Effector memory CD4-positive, alpha-beta T cell (primary cell): ENCODE results near the gene MICALL2.

Source experiments
- DNase-seq, 3 donors: peaks; one replicate each; pipeline ENCODE4 v3.0.0-alpha.2; 2020
- H3K27ac ChIP-seq: 2 replicates; pipeline ENCODE4 v1.7.0; 2013; ENCODE audit warnings: mild to moderate bottlenecking, low read length, moderate library complexity; ENCODE audit not compliant: insufficient read depth, poor library complexity, severe bottlenecking
- H3K27me3 ChIP-seq: replicated peaks from 2 replicates; pipeline ENCODE4 v1.7.0; 2013; ENCODE audit warnings: mild to moderate bottlenecking, low read length; ENCODE audit not compliant: insufficient read depth, control insufficient read depth, poor library complexity, severe bottlenecking
- H3K36me3 ChIP-seq: 2 replicates; pipeline ENCODE4 v1.7.0; 2013; ENCODE audit warnings: mild to moderate bottlenecking, low read length, moderate library complexity; ENCODE audit not compliant: control insufficient read depth, insufficient read depth
- H3K4me1 ChIP-seq: 2 replicates; pipeline ENCODE4 v1.7.0; 2013; ENCODE audit warnings: low read length, mild to moderate bottlenecking; ENCODE audit not compliant: control insufficient read depth, insufficient read depth, poor library complexity, severe bottlenecking
- H3K4me3 ChIP-seq: 2 replicates; pipeline ENCODE4 v1.7.0; 2013; ENCODE audit warnings: low read length, low read depth, mild to moderate bottlenecking; ENCODE audit not compliant: insufficient read depth, poor library complexity, severe bottlenecking
- H3K9me3 ChIP-seq: 2 replicates; pipeline ENCODE4 v1.7.0; 2013; ENCODE audit warnings: mild to moderate bottlenecking, low read length, moderate library complexity; ENCODE audit not compliant: control insufficient read depth
- total RNA-seq, 3 donors: gene quantifications; one replicate each; lab custom pipeline; 2026; lab: John Stamatoyannopoulos, UW

MICALL2 gene
- 2.8 to 6.8 (median 3.5) reads per million in 3 donors for total RNA-seq

GRCh38 chr7:1458683-1459511 is at the start of gene MICALL2:
TSS of gene MICALL2 (minus strand) at chr7:1459470. CDS start at chr7:1459326, 144 bp downstream.
- Histone ChIP-seq H3K4me1 (peaks cover 18% of the 10 kb centered on the region), H3K36me3 (no peaks in the 10 kb centered on the region), H3K27me3 (no peaks in the 10 kb centered on the region), H3K27ac (peak within 1 kb of the TSS; percentile 42), H3K4me3 (peak within 1 kb of the TSS; percentile 76), H3K9me3 (no peaks in the 10 kb centered on the region)
- DNase-seq = peak in 2 of 3 donors; percentile 10 to 17

- Histone ChIP-seq H3K4me1 (peaks cover 17% of the 10 kb centered on the region), H3K27me3 (no peaks in the 10 kb centered on the region), H3K27ac (no peak overlapping the region), H3K4me3 (no peak overlapping the region), H3K9me3 (no peaks in the 10 kb centered on the region), H3K36me3 (no peaks in the 10 kb centered on the region)
- no peak for DNase-seq
Measured at GRCh38 chr7:1508277-1508758, 49.0 kb upstream of the MICALL2 start.

GRCh38 chr7:1505731-1506550 is 46.7 kb upstream of the MICALL2 start:
- no peak overlapping the region for H3K27ac ChIP-seq
- DNase-seq = no peak
- peaks cover 17% of the 10 kb centered on the region for H3K4me1 ChIP-seq

GRCh38 chr7:1503816-1504775 is 44.8 kb upstream of the MICALL2 start, which contains the start of gene INTS1:
TSS of gene INTS1 (minus strand) at chr7:1504389. CDS start at chr7:1503960, 429 bp downstream.
- peaks cover 17% of the 10 kb centered on the region for H3K4me1 ChIP-seq
- H3K27me3 ChIP-seq = no peaks in the 10 kb centered on the region
- H3K4me3 ChIP-seq = peak within 1 kb of the TSS; percentile 100
- DNase-seq = peak; percentile 80 to 86 (median 82)
- H3K9me3 ChIP-seq = no peaks in the 10 kb centered on the region
- peaks cover 25% of the 10 kb centered on the region for H3K36me3 ChIP-seq
- H3K27ac ChIP-seq = peak within 1 kb of the TSS; percentile 70

More at GRCh38 chr7:1505731-1506550, 46.7 kb upstream of the MICALL2 start:
- Histone ChIP-seq H3K27me3 (no peaks in the 10 kb centered on the region), H3K9me3 (no peaks in the 10 kb centered on the region), H3K36me3 (peaks cover 8% of the 10 kb centered on the region), H3K4me3 (no peak overlapping the region)

- Histone ChIP-seq H3K27ac (no peak overlapping the region), H3K36me3 (peaks cover 27% of the 10 kb centered on the region), H3K9me3 (no peaks in the 10 kb centered on the region), H3K4me1 (peaks cover 17% of the 10 kb centered on the region), H3K4me3 (peak overlapping the region; percentile 100), H3K27me3 (no peaks in the 10 kb centered on the region)
- DNase-seq = no peak
Measured at GRCh38 chr7:1503390-1503789, 44.1 kb upstream of the MICALL2 start.

- Histone ChIP-seq H3K27me3 (no peaks in the 10 kb centered on the region), H3K4me3 (peak overlapping the region; percentile 100), H3K9me3 (no peaks in the 10 kb centered on the region), H3K4me1 (peaks cover 17% of the 10 kb centered on the region), H3K36me3 (peaks cover 32% of the 10 kb centered on the region), H3K27ac (no peak overlapping the region)
- no peak for DNase-seq
Measured at GRCh38 chr7:1502845-1503244, 43.6 kb upstream of the MICALL2 start.

GRCh38 chr7:1501487-1502270 is 42.4 kb upstream of the MICALL2 start:
- H3K36me3 ChIP-seq = peaks cover 44% of the 10 kb centered on the region
- H3K4me3 ChIP-seq = no peak overlapping the region

GRCh38 chr7:1500064-1500807 is 41.0 kb upstream of the MICALL2 start:
- Histone ChIP-seq H3K27ac (no peak overlapping the region), H3K36me3 (peaks cover 57% of the 10 kb centered on the region), H3K4me3 (no peak overlapping the region), H3K27me3 (no peaks in the 10 kb centered on the region), H3K4me1 (peaks cover 12% of the 10 kb centered on the region), H3K9me3 (no peaks in the 10 kb centered on the region)
- DNase-seq = no peak

More at GRCh38 chr7:1501487-1502270, 42.4 kb upstream of the MICALL2 start:
- H3K27ac ChIP-seq = no peak overlapping the region
- H3K27me3 ChIP-seq = no peaks in the 10 kb centered on the region
- DNase-seq = no peak
- peaks cover 13% of the 10 kb centered on the region for H3K4me1 ChIP-seq
- no peaks in the 10 kb centered on the region for H3K9me3 ChIP-seq
